MM.1S (cell line): ENCODE data around the gene LRCH4.

Experiments used
- DNase-seq: peaks from one replicate; pipeline ENCODE4 v3.0.0-alpha.2; 2015
- H2AFZ ChIP-seq: fragments of 300-600 bp; sonication (generic); 2 replicates; pipeline ENCODE4 v1.6.0; 2016; ENCODE audit warnings: antibody characterized with exemption, low read length
- H3F3A ChIP-seq: fragments of 300-600 bp; sonication (generic); 2 replicates; pipeline ENCODE4 v1.6.1; 2016; ENCODE audit warnings: mild to moderate bottlenecking, antibody characterized with exemption, low read length, moderate library complexity, mixed read lengths; ENCODE audit not compliant: insufficient read depth
- H3K27ac ChIP-seq: fragments of 300-600 bp; sonication (generic); 2 replicates; pipeline ENCODE4 v1.5.1; 2016; ENCODE audit warnings: mild to moderate bottlenecking, low read length
- H3K27me3 ChIP-seq: fragments of 300-600 bp; sonication (generic); replicated peaks from 2 replicates; pipeline ENCODE4 v1.6.0; 2016; ENCODE audit warnings: low read length; ENCODE audit not compliant: insufficient read depth
- H3K36me3 ChIP-seq: fragments of 300-600 bp; sonication (generic); replicated peaks from 2 replicates; pipeline ENCODE4 v1.6.1; 2016; ENCODE audit warnings: mild to moderate bottlenecking, low read length, mixed read lengths; ENCODE audit not compliant: insufficient read depth
- H3K4me1 ChIP-seq: fragments of 300-600 bp; sonication (generic); 2 replicates; pipeline ENCODE4 v1.6.1; 2016; ENCODE audit warnings: low read length, mixed read lengths
- H3K4me2 ChIP-seq: fragments of 300-600 bp; sonication (generic); 2 replicates; pipeline ENCODE4 v1.6.0; 2016; ENCODE audit warnings: low read depth, low read length
- H3K4me3 ChIP-seq: fragments of 300-600 bp; sonication (generic); 2 replicates; pipeline ENCODE4 v1.5.1; 2016; ENCODE audit warnings: low read length, mixed read lengths
- H3K79me2 ChIP-seq: fragments of 300-600 bp; sonication (generic); 2 replicates; pipeline ENCODE4 v1.6.1; 2016; ENCODE audit warnings: mixed run types, low read length, mixed read lengths
- H3K9ac ChIP-seq: fragments of 300-600 bp; sonication (generic); 2 replicates; pipeline ENCODE4 v1.6.1; 2016; ENCODE audit warnings: low read length, mixed read lengths
- H3K9me2 ChIP-seq: fragments of 300-600 bp; sonication (generic); replicated peaks from 2 replicates; pipeline ENCODE4 v1.6.1; 2016; ENCODE audit warnings: mild to moderate bottlenecking, low read length, mixed read lengths; ENCODE audit not compliant: insufficient read depth
- H3K9me3 ChIP-seq: fragments of 300-600 bp; sonication (generic); replicated peaks from 2 replicates; pipeline ENCODE4 v1.6.1; 2016; ENCODE audit warnings: mild to moderate bottlenecking, low read length, mixed read lengths; ENCODE audit not compliant: insufficient read depth
- H4K20me1 ChIP-seq: fragments of 300-600 bp; sonication (generic); 2 replicates; pipeline ENCODE4 v1.6.1; 2016; ENCODE audit warnings: mild to moderate bottlenecking, low read length, moderate library complexity, mixed read lengths; ENCODE audit not compliant: insufficient read depth
- EZH2 ChIP-seq: fragments of 300-600 bp; sonication (generic); optimal IDR thresholded peaks from 2 replicates; pipeline ENCODE3; 2017; ENCODE audit warnings: low read depth, mild to moderate bottlenecking, antibody characterized with exemption, low read length, mixed read lengths
- EZH2phosphoT487 ChIP-seq: fragments of 300-600 bp; sonication (generic); IDR thresholded peaks from 2 replicates; pipeline ENCODE4 v1.6.1; 2018; ENCODE audit warnings: antibody characterized with exemption, low read length
- TF ChIP-seq, protein P1 (sequence below): fragments of 300-600 bp; sonication (generic); IDR thresholded peaks from 2 replicates; pipeline ENCODE4 v1.5.1; 2016; ENCODE audit warnings: antibody characterized with exemption, low read length, mixed read lengths

The LRCH4 gene

DNA sequence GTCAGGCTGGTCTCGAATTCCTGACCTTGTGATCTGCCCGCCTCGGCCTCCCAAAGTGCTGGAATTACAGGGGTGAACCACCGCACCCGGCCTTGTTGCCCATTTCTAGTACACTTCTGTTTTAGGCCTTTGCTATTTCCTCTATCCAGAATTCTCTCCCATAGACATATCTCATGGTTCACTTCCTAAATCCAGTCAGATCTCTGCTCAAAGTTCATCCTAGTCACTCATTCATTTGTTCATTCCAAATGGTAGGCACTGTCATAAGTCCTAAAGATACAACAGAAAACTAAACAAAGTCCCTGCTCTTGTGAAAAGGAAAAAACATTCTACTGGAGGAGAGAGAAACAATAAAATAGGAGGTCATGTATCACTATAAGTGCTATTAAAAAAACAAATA, 24.0 kb upstream of the LRCH4 start:
- H3K4me3 ChIP-seq, result no peak overlapping the region
- no peak for DNase-seq
- H2AFZ ChIP-seq, result no peak overlapping the region
- no peaks in the 10 kb centered on the region for H3K79me2 ChIP-seq
- no peak overlapping the region for H3K9ac ChIP-seq
- no peak overlapping the region for H3K4me2 ChIP-seq
- no peaks in the 10 kb centered on the region for H4K20me1 ChIP-seq
- no peaks in the 10 kb centered on the region for H3K9me3 ChIP-seq
- TF ChIP-seq EZH2 (no peak), EZH2phosphoT487 (no peak)
- TF ChIP-seq, protein P1, sequence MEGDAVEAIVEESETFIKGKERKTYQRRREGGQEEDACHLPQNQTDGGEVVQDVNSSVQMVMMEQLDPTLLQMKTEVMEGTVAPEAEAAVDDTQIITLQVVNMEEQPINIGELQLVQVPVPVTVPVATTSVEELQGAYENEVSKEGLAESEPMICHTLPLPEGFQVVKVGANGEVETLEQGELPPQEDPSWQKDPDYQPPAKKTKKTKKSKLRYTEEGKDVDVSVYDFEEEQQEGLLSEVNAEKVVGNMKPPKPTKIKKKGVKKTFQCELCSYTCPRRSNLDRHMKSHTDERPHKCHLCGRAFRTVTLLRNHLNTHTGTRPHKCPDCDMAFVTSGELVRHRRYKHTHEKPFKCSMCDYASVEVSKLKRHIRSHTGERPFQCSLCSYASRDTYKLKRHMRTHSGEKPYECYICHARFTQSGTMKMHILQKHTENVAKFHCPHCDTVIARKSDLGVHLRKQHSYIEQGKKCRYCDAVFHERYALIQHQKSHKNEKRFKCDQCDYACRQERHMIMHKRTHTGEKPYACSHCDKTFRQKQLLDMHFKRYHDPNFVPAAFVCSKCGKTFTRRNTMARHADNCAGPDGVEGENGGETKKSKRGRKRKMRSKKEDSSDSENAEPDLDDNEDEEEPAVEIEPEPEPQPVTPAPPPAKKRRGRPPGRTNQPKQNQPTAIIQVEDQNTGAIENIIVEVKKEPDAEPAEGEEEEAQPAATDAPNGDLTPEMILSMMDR, result no peak
- H3K36me3 ChIP-seq, result no peaks in the 10 kb centered on the region
- H3K27ac ChIP-seq, result no peak overlapping the region
- peaks cover 4% of the 10 kb centered on the region; the same call in 1 of the 2 replicates for H3F3A ChIP-seq
- H3K9me2 ChIP-seq, result no peaks in the 10 kb centered on the region
- no peaks in the 10 kb centered on the region for H3K4me1 ChIP-seq
- peaks cover 81% of the 10 kb centered on the region for H3K27me3 ChIP-seq

DNA sequence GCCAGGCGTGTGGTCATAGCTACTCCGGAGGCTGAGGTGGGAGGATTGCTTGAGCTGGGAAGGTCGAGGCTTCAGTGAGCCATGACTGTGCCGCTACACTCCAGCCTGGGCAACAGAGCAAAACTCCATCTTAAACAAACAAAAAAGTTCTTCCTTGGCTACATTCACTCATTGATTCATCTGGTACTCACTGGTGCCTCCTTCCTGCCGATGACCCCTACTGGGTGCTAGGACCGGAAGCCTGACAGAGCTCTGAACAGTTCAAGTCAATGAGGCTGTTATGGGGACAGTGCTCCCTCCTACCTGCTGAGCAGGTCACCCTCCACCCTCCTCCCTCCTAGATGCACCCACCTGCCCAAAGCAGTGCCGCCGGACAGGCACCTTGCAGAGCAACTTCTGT, 21.2 kb upstream of the LRCH4 start:
- Histone ChIP-seq H3K9me3 (no peaks in the 10 kb centered on the region), H3K27ac (no peak overlapping the region), H3K4me3 (no peak overlapping the region), H3K27me3 (peaks cover 83% of the 10 kb centered on the region), H3K9me2 (no peaks in the 10 kb centered on the region), H4K20me1 (no peaks in the 10 kb centered on the region), H3K4me1 (no peaks in the 10 kb centered on the region; the same call in 1 of the 2 replicates), H3K36me3 (no peaks in the 10 kb centered on the region), H3F3A (peaks cover 4% of the 10 kb centered on the region; the same call in 1 of the 2 replicates), H3K9ac (no peak overlapping the region), H3K79me2 (no peaks in the 10 kb centered on the region), H3K4me2 (no peak overlapping the region), H2AFZ (no peak overlapping the region)
- no peak for DNase-seq
- TF ChIP-seq EZH2 (no peak), EZH2phosphoT487 (no peak)
- TF ChIP-seq, protein P1, result no peak

DNA sequence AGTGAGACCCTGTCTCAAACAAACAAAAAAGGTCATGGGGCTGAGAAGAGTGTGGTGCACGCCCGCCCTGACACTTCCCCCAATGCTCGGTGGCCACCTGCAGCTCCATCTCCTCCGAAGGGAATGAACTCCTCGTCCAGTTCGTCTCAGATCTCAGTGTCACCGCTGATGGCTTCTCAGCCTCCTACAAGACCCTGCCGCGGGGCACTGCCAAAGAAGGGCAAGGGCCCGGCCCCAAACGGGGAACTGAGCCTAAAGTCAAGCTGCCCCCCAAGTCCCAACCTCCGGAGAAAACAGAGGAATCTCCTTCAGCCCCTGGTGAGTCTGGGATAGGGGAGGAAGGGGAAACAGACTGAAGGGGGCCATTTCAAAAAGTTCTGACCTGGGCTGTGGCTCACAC, 20.4 kb upstream of the LRCH4 start:
- no peak overlapping the region for H3K27ac ChIP-seq
- H3F3A ChIP-seq, result peaks cover 4% of the 10 kb centered on the region; the same call in 1 of the 2 replicates
- no peak overlapping the region for H3K4me3 ChIP-seq
- H3K9me3 ChIP-seq, result no peaks in the 10 kb centered on the region
- TF ChIP-seq, protein P1, result no peak
- TF ChIP-seq EZH2phosphoT487, result no peak
- H3K79me2 ChIP-seq, result no peaks in the 10 kb centered on the region
- H3K9me2 ChIP-seq, result no peaks in the 10 kb centered on the region
- peaks cover 91% of the 10 kb centered on the region for H3K27me3 ChIP-seq
- no peaks in the 10 kb centered on the region for H3K36me3 ChIP-seq
- no peak for DNase-seq
- H2AFZ ChIP-seq, result no peak overlapping the region
- no peak overlapping the region for H3K4me2 ChIP-seq
- H3K9ac ChIP-seq, result no peak overlapping the region
- H3K4me1 ChIP-seq, result no peaks in the 10 kb centered on the region; the same call in 1 of the 2 replicates
- no peaks in the 10 kb centered on the region for H4K20me1 ChIP-seq
